Activated CD8-positive, alpha-beta T cell treated with anti-CD3 and anti-CD28 coated beads for 36 hours (primary cell): Measurements from ENCODE around the gene DAB1. TPM values are rescaled to one million over a fixed set of nuclear protein-coding genes. Genes with fewer than 3 reads are reported as not detected.

Experiments used
- ATAC-seq: fragments of 200-7000 bp; cut with Tn5 transposase; one replicate; pipeline ENCODE4 v1.10.0; 2021; ENCODE audit warnings: mild to moderate bottlenecking, moderate library complexity
- CTCF ChIA-PET: fragments of 350-600 bp; sonication (Branson Sonifier 250); formaldehyde crosslinking; loops from one replicate; lab custom pipeline; 2021; ENCODE audit warnings: antibody characterized with exemption; lab: Charles Lee
- POLR2A ChIA-PET: fragments of 350-600 bp; sonication (Branson Sonifier 250); formaldehyde crosslinking; loops from one replicate; lab custom pipeline; 2021; ENCODE audit warnings: antibody characterized with exemption; lab: Charles Lee
- DNase-seq: peaks from one replicate; pipeline ENCODE4 v3.0.0-alpha.2; 2020
- H3K27ac Mint-ChIP-seq: one replicate; pipeline ENCODE4 v1.8.0; 2021; ENCODE audit warnings: mild to moderate bottlenecking, mixed read lengths
- H3K27me3 Mint-ChIP-seq: one replicate; pipeline ENCODE4 v1.8.0; 2021; ENCODE audit warnings: mixed read lengths
- H3K36me3 Mint-ChIP-seq: one replicate; pipeline ENCODE4 v1.8.0; 2021; ENCODE audit warnings: low read depth, mixed read lengths
- H3K4me1 Mint-ChIP-seq: one replicate; pipeline ENCODE4 v1.8.0; 2021; ENCODE audit warnings: low read depth, mixed read lengths
- H3K4me3 Mint-ChIP-seq: one replicate; pipeline ENCODE4 v1.8.0; 2021; ENCODE audit warnings: mild to moderate bottlenecking, moderate library complexity, mixed read lengths
- H3K9me3 Mint-ChIP-seq: one replicate; pipeline ENCODE4 v1.8.0; 2021; ENCODE audit warnings: mixed read lengths
- intact Hi-C: fragments of 100-400 bp; cut with micrococcal nuclease; formaldehyde crosslinking; loops from one replicate; pipeline ENCODE4 v1.10.0; 2022
- total RNA-seq, 2 experiments: library from RNA; stranded (reverse); gene quantifications; one replicate each; pipeline ENCODE4 v1.2.3, GENCODE V29; 2021
- TF ChIP-seq, protein P1 (sequence below): fragments of 200-600 bp; IDR thresholded peaks from one replicate; pipeline ENCODE4 v1.8.0; 2022; ENCODE audit warnings: antibody characterized with exemption, mild to moderate bottlenecking

Gene DAB1
- total RNA-seq, 2 experiments from 2014 or later, result not detected

DNA sequence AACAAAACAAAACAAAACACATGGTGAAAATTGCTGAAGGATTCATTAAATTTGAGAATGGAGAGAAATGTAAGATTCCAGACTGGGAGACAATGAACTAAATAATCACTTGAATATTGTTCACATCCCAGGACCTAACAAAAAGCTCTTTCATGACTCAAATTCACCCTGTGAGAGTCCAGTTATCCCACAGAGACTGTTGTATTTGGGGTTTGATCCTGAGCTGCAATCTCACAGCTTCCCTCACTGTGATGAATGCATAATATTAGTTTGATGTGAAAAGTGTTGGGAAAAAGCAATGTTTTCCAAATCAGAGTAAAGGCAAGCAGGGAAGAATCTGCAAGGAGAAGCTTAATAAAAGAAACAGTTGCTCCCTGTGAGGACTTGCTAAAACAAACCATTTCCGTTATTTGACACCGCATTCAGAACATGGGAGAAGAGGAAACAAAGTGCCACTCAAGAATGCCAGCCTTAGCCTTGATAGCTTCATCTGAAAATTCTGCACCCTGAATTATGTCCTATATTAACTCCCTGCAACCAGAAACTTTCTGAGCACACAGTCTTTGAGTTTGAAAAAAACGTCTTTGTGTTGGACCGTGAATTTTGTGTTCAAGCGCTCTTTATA is 208.8 kb downstream of the DAB1 start:
- ChIA-PET POLR2A (no interaction called here), CTCF (no interaction called here)
- Mint-ChIP-seq H3K27me3 (no peaks in the 10 kb centered on the region), H3K4me1 (no peaks in the 10 kb centered on the region), H3K4me3 (no peak overlapping the region), H3K9me3 (no peaks in the 10 kb centered on the region), H3K36me3 (no peaks in the 10 kb centered on the region), H3K27ac (no peak overlapping the region)
- intact Hi-C loops, result no loop called here
- no peak for ATAC-seq
- TF ChIP-seq, protein P1, sequence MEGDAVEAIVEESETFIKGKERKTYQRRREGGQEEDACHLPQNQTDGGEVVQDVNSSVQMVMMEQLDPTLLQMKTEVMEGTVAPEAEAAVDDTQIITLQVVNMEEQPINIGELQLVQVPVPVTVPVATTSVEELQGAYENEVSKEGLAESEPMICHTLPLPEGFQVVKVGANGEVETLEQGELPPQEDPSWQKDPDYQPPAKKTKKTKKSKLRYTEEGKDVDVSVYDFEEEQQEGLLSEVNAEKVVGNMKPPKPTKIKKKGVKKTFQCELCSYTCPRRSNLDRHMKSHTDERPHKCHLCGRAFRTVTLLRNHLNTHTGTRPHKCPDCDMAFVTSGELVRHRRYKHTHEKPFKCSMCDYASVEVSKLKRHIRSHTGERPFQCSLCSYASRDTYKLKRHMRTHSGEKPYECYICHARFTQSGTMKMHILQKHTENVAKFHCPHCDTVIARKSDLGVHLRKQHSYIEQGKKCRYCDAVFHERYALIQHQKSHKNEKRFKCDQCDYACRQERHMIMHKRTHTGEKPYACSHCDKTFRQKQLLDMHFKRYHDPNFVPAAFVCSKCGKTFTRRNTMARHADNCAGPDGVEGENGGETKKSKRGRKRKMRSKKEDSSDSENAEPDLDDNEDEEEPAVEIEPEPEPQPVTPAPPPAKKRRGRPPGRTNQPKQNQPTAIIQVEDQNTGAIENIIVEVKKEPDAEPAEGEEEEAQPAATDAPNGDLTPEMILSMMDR, result no peak
- DNase-seq, result no peak

DNA sequence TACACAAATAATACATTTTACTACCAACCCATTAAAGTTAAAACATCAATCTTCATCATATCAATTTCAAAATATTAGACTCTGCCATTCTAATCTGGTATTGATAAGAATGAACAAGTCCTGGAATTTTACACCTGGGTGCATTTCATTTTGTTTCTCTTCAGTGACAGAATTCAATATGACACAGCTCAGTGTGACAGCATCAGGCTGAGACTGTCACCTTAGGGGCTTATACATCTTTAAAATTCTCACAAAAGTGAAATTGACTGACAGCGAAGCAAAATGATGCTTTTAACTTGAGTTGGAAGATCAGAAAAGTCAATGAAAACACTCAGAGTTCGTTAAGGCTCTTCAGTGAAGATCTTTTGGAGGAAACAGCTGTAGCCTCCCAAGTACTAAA is 213.0 kb downstream of the DAB1 start:
- no peak for ATAC-seq
- TF ChIP-seq, protein P1, result no peak
- DNase-seq, result no peak

DNA sequence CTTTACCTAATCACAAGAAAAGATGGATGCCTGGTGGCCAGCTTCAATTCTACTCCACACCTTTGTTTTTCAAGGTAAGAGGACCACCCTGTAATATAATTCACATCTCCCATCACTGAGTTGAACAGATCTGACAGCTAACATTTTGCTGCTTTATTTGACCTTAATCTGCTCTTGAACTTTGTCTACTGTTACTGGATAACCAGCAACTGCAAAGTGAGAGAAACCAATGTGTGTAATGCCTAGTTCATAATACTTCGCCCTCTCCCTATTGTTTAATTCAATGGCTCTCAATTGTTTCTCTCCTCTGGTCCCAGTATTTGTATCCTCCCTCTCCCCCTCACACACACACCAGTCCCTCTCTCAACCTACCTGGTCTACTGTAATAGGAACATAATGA is 214.4 kb downstream of the DAB1 start:
- ChIA-PET CTCF (no interaction called here), POLR2A (no interaction called here)
- DNase-seq (no peak), ATAC-seq (no peak)
- H3K9me3 Mint-ChIP-seq, result no peaks in the 10 kb centered on the region
- H3K4me1 Mint-ChIP-seq, result no peaks in the 10 kb centered on the region
- intact Hi-C loops, result no loop called here
- H3K27ac Mint-ChIP-seq, result no peak overlapping the region
- H3K4me3 Mint-ChIP-seq, result no peak overlapping the region
- TF ChIP-seq, protein P1, result no peak
- no peaks in the 10 kb centered on the region for H3K36me3 Mint-ChIP-seq
- H3K27me3 Mint-ChIP-seq, result no peaks in the 10 kb centered on the region

More for the DNA sequence above, 213.0 kb downstream of the DAB1 start:
- ChIA-PET POLR2A (no interaction called here), CTCF (no interaction called here)
- Mint-ChIP-seq H3K4me3 (no peak overlapping the region), H3K4me1 (no peaks in the 10 kb centered on the region), H3K27me3 (no peaks in the 10 kb centered on the region), H3K36me3 (no peaks in the 10 kb centered on the region), H3K9me3 (no peaks in the 10 kb centered on the region), H3K27ac (no peak overlapping the region)
- intact Hi-C loops, result no loop called here

DNA sequence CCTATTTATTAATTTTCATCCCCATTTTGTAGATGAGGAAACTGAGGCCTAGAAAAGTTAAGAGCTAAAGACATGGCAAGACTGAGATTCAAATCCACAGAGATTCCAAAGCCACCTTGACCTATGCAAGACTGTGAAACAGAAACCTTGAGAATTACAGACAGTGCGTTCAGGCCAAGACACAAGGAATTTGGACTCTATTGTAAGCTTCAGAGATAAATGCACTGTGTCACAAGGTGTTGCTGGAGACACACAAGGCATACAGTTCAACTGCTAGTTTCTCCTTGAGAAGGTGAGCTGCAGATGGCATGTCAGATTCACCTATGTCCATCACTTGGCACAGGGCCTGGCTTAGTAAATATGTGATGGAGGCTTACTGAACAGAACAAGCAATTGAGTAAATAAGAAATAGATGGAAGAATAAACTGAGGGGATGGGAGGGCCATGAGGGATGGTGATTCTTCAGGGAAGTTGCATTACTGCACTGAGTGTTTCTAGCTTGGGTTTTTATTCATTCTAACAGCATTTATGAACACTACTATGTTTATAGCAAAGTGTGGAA is 215.0 kb downstream of the DAB1 start:
- Mint-ChIP-seq H3K36me3 (no peaks in the 10 kb centered on the region), H3K9me3 (no peaks in the 10 kb centered on the region), H3K4me3 (no peak overlapping the region), H3K27ac (no peak overlapping the region), H3K4me1 (no peaks in the 10 kb centered on the region), H3K27me3 (no peaks in the 10 kb centered on the region)
- ATAC-seq (no peak), DNase-seq (no peak)
- intact Hi-C loops, result no loop called here
- TF ChIP-seq, protein P1, result no peak
- ChIA-PET CTCF (no interaction called here), POLR2A (interaction anchor here (1.0 kb wide), 1 partner anchor 40 kb away, joined by 3 read pairs; no protein-coding TSS in a partner anchor)

DNA sequence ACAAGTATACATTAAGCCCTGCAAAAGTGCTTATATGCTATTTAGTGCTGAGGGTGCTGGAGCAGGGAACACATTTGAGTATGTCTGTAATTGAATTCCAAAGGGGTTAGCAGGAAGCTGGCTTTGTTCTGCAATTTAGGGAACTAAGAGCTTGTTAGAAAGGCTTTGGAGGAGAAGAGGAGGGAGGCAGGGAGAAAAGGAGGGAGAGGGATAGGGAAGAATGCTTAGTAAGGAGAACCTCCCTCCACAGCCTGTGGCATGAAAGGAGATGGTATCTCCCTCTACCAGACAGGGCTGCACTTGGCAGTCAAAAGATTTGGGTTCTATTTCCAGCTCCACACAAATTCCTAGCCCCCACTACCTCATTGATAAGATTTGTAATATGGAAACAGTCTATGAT is 217.8 kb downstream of the DAB1 start:
- POLR2A ChIA-PET, result no interaction called here
- no peak for DNase-seq
- CTCF ChIA-PET, result no interaction called here
- intact Hi-C loops, result no loop called here
- no peak overlapping the region for H3K4me3 Mint-ChIP-seq
- H3K27ac Mint-ChIP-seq, result no peak overlapping the region
- no peaks in the 10 kb centered on the region for H3K9me3 Mint-ChIP-seq
- H3K27me3 Mint-ChIP-seq, result peaks cover 3% of the 10 kb centered on the region
- no peak for ATAC-seq
- H3K4me1 Mint-ChIP-seq, result no peaks in the 10 kb centered on the region
- H3K36me3 Mint-ChIP-seq, result no peaks in the 10 kb centered on the region
- TF ChIP-seq, protein P1, result no peak
